HG02642 (cell line): ENCODE measurements around the gene TESMIN.

Source experiments
- ATAC-seq: cut with Tn5 transposase; IDR thresholded peaks from one replicate; pipeline ENCODE4 v1.9.1; 2021; ENCODE audit warnings: mild to moderate bottlenecking; ENCODE audit not compliant: unreplicated experiment, poor library complexity

Gene TESMIN

GRCh38 chr11:68715456-68716122, 35.7 kb downstream of the TESMIN start:
- ATAC-seq = no peak

GRCh38 chr11:68714060-68714856, 37.1 kb downstream of the TESMIN start:
- ATAC-seq = no peak

- ATAC-seq = no peak
Observed at GRCh38 chr11:68711114-68711513, 40.2 kb downstream of the TESMIN start.

- ATAC-seq = no peak
Observed at GRCh38 chr11:68710409-68710808, 40.9 kb downstream of the TESMIN start.

- ATAC-seq = no peak
Observed at GRCh38 chr11:68709062-68709461, 42.3 kb downstream of the TESMIN start.

GRCh38 chr11:68707527-68707926, 43.8 kb downstream of the TESMIN start:
- no peak for ATAC-seq

GRCh38 chr11:68704887-68705286, 46.4 kb downstream of the TESMIN start:
- ATAC-seq = no peak

GRCh38 chr11:68698993-68699392, 52.3 kb downstream of the TESMIN start:
- no peak for ATAC-seq

- no peak for ATAC-seq
Observed at GRCh38 chr11:68695531-68695930, 55.8 kb downstream of the TESMIN start.

GRCh38 chr11:68694431-68695297, 56.7 kb downstream of the TESMIN start:
- ATAC-seq = no peak

GRCh38 chr11:68693484-68693882, 57.8 kb downstream of the TESMIN start:
- no peak for ATAC-seq

- no peak for ATAC-seq
Observed at GRCh38 chr11:68692871-68693483, 58.3 kb downstream of the TESMIN start.

- ATAC-seq = no peak
Observed at GRCh38 chr11:68692115-68692514, 59.2 kb downstream of the TESMIN start.

GRCh38 chr11:68691402-68691784, 59.9 kb downstream of the TESMIN start:
- ATAC-seq = no peak

GRCh38 chr11:68690671-68691401, 60.5 kb downstream of the TESMIN start:
- ATAC-seq = no peak

GRCh38 chr11:68689737-68690625, 61.3 kb downstream of the TESMIN start:
- ATAC-seq = no peak

GRCh38 chr11:68688881-68689280, 62.4 kb downstream of the TESMIN start:
- no peak for ATAC-seq

GRCh38 chr11:68687986-68688385, 63.3 kb downstream of the TESMIN start:
- ATAC-seq = no peak

GRCh38 chr11:68687311-68687710, 64.0 kb downstream of the TESMIN start:
- ATAC-seq = no peak
